ENCODE measurements around the gene KRT73.

DNA sequence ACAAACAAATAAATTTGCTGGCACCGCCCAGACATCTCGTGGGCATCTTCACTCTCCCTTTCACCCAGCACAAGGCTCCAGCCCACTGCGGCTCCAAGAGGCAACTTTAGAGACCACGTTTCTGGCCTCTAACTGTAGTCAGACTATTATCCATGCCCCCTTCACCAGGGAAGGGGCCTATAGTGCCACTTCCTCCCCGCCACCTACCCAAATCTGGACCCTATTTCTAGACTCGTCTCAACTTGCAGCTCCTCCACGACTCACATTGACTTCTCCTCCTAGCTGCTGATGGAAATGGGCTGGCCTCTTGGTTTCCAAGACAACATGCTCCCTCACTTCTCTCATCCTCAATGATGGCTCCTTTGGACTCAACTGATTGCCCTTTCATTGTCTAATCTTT lies 49.6 kb upstream of the KRT73 start:
- TF ChIP-seq CTCF (IDR thresholded peaks at IDR 0.05) (no peak), AFF4 (CRISPR knock-in tag; IDR thresholded peaks at IDR 0.05; ENCODE audit: borderline replicate concordance) (no peak), GABPB1 (CRISPR knock-in tag; IDR thresholded peaks at IDR 0.05) (no peak), ZNF138 (CRISPR knock-in tag; conservative IDR thresholded peaks at IDR 0.05) (no peak), CREM (CRISPR knock-in tag; IDR thresholded peaks at IDR 0.05) (no peak), GRHL2 (CRISPR knock-in tag; IDR thresholded peaks at IDR 0.05; ENCODE audit: insufficient replicate concordance, severe bottlenecking) (no peak), TEAD4 (CRISPR knock-in tag; IDR thresholded peaks at IDR 0.05) (no peak)
- TF ChIP-seq, protein P1, sequence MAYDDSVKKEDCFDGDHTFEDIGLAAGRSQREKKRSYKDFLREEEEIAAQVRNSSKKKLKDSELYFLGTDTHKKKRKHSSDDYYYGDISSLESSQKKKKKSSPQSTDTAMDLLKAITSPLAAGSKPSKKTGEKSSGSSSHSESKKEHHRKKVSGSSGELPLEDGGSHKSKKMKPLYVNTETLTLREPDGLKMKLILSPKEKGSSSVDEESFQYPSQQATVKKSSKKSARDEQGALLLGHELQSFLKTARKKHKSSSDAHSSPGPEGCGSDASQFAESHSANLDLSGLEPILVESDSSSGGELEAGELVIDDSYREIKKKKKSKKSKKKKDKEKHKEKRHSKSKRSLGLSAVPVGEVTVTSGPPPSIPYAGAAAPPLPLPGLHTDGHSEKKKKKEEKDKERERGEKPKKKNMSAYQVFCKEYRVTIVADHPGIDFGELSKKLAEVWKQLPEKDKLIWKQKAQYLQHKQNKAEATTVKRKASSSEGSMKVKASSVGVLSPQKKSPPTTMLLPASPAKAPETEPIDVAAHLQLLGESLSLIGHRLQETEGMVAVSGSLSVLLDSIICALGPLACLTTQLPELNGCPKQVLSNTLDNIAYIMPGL (CRISPR knock-in tag; IDR thresholded peaks at IDR 0.05) = no peak
- TF ChIP-seq, protein P2, sequence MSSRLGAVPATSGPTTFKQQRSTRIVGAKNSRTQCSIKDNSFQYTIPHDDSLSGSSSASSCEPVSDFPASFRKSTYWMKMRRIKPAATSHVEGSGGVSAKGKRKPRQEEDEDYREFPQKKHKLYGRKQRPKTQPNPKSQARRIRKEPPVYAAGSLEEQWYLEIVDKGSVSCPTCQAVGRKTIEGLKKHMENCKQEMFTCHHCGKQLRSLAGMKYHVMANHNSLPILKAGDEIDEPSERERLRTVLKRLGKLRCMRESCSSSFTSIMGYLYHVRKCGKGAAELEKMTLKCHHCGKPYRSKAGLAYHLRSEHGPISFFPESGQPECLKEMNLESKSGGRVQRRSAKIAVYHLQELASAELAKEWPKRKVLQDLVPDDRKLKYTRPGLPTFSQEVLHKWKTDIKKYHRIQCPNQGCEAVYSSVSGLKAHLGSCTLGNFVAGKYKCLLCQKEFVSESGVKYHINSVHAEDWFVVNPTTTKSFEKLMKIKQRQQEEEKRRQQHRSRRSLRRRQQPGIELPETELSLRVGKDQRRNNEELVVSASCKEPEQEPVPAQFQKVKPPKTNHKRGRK (CRISPR knock-in tag; IDR thresholded peaks at IDR 0.05; ENCODE audit: borderline replicate concordance) = no peak
- TF ChIP-seq, protein P3, sequence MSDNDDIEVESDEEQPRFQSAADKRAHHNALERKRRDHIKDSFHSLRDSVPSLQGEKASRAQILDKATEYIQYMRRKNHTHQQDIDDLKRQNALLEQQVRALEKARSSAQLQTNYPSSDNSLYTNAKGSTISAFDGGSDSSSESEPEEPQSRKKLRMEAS (CRISPR knock-in tag; IDR thresholded peaks at IDR 0.05) = no peak
